Measurements from ENCODE around the gene GATA5. TPM values are rescaled to one million over a fixed set of nuclear protein-coding genes. Genes with fewer than 3 reads are reported as not detected.

Gene GATA5
- total RNA-seq, 1 donor from 2014 or later = not detected

DNA sequence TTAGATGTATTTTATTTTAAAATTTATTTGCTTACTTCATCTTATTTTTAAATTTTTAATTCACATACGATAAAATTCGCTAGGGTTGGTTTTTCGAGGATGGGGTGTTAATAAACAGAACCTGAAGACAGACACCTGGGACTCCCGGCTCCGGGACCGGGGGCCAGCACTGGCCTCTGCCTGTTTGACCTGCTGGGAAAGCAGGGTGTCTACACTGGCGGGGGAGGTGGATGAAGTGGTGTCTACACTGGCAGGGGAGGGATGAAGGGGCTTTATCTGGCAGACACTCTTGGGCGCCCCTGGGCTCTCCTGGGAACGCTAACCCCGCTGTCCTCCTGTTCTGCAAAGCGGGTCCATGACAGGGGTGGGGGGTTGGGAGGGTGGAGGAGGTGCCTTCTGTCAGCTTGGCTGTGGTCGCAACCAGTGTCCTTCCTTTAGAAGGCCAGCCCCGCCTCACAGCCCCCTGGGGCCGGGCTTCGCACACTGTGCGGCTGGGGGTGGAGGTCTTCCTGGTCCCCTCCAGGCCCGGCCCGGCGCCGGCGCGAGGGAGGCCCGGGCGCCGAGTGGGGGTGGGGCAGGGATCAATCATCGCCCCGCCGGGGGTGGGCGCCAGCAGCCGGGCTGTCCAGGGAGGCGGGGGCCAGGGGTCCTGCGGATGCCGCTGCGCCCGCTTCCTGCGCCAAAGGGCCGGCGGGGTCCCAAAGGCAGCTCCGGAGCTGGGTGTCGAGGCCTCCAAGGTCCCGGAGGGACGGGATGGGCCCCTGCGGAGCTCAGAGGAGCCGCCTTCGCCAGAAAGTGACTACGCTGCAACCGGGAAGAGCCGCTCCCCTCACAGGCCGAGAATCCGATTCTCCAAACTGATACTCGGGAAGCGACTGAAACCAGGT lies 1.8 kb downstream of the GATA5 start:
- DNase-seq (ENCODE audit: low read depth in 2 of 2) = no peak

DNA sequence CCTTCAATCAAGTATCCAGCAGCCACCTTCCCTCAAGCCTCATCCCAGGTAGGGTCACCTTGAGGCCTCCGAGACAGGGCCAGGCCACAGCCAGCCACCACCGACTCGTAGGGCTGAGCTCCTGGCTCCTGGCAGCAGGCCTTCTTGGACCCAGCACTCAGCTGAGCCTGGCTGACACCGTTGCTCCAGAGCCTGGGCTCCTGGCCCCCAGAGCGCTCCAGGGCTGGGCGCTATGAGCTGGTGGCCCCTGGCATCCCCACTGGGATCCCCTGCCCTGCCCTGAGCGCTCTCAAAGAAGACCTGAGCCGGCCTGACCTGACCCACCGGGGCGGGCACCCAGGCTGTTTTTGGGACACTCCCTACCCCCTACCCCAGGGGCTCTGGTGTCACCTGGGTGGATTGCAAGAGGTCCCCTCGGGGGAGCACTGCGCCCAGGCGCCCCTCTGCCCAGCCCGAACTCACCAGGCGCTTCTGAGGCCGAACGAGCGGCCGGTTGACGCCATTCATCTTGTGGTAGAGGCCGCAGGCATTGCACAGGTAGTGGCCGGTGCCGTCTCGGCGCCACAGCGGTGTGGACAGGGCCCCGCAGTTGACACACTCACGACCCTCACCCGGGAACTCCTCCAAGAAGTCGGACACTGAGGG lies 2.7 kb downstream of the GATA5 start:
- DNase-seq (ENCODE audit: low read depth in 2 of 2) = no peak

GRCh38 chr20:62472138-62472940 lies 3.5 kb downstream of the GATA5 start:
- DNase-seq (ENCODE audit: low read depth in 2 of 2) = no peak

GRCh38 chr20:62470459-62470858 lies 5.3 kb downstream of the GATA5 start:
- DNase-seq (ENCODE audit: low read depth in 2 of 2) = no peak

- no peak for DNase-seq (ENCODE audit: low read depth in 2 of 2)
Observed at GRCh38 chr20:62470001-62470400, 5.8 kb downstream of the GATA5 start.

DNA sequence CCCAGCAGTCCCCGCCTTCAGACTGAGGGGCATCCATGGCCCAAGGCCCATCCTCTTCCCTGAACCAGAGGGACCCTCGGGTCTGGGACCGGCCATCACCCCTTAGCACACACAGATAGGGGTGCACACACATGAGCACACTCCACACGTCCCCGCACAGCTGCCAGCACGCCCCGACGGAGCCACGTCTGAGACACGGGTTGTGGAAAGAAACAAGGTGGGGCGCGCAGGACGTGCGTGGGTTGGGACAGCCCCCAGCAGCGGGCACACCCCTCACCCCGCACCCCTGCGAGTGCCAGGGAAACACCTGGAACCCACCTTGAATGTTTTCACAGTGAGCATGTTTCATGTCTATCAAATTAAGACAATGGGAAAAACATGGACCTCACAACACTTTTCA lies 6.4 kb downstream of the GATA5 start:
- DNase-seq (ENCODE audit: low read depth in 2 of 2) = no peak

- no peak for DNase-seq (ENCODE audit: low read depth in 2 of 2)
Observed at GRCh38 chr20:62466806-62467537, 8.8 kb downstream of the GATA5 start.

GRCh38 chr20:62466072-62466760 lies 9.6 kb downstream of the GATA5 start:
- DNase-seq (ENCODE audit: low read depth in 2 of 2) = no peak

DNA sequence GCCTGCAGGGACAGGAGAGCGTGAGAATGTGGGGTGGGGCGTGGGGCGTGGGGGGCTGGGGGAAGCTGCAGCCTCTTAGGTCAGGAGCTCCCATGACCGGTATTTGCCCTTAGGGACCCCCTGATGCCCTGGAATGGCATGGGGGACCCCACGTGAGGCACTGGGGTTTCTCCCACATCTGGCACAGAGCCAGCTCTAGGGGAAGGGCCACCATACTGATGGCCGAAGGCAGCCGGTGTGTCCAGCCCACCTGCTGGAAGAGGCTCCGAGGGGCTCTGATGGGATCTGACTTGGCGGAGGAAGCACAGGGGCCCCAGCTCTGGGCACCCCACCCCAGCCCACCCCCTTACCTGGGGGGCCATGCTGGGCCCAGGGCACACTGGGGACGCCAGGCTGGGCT lies 10.8 kb downstream of the GATA5 start:
- DNase-seq (ENCODE audit: low read depth in 2 of 2) = no peak

- DNase-seq (ENCODE audit: low read depth in 2 of 2) = no peak
Observed at GRCh38 chr20:62464425-62464770, 11.4 kb downstream of the GATA5 start.

GRCh38 chr20:62463651-62464424 lies 12.0 kb downstream of the GATA5 start:
- no peak for DNase-seq (ENCODE audit: low read depth in 2 of 2)

DNA sequence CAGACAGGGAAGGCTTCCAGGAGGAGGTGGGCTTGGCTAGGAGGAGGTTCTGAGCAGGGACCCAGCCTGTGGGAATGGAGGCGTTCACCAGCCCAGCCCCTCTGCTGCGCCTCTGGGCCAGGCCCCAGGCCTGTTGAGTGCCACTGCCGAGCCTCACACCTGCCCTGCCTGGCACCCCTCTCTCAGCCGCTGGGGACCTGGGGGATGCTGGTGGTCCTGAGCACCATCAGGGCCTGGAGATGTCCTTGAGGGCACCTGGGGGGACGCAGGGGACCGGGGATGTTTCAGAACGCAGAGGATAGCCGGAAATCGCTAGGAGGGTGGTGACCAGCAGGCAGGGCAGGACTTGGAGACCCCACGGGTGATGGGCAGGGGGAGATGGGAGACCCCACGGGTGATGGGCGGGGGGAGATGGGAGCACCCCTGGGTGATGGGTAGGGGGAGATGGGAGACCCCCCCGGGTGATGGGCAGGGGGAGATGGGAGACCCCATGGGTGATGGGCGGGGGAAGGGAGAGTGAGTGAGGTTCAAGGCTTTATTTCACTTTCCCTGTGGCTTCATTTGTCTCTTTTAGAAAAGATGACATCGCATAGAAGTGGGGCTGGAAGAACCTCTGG lies 12.7 kb downstream of the GATA5 start:
- no peak for DNase-seq (ENCODE audit: low read depth in 2 of 2)

GRCh38 chr20:62461834-62462233 lies 14.0 kb downstream of the GATA5 start:
- no peak for DNase-seq (ENCODE audit: low read depth in 2 of 2)

DNA sequence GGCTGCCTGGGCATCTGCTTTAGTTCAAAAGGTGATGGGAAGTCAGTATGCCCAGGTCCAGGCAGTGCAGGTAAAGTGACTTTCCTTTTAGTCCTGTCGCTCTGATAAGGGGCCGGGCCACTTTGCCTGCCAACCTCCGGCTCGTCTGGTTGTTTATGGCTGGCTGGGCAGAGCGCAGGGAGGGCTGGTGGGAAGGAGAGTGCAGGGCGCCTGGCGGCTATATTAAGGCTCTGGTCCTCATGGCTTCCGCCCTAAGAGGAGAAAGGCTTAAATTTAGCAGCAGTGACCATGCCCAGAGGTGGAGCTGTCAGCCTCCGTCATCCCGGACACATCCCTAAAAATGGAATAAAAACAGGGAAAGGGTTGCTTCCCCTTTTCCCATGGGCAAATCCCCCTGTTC lies 14.6 kb downstream of the GATA5 start:
- DNase-seq (ENCODE audit: low read depth in 2 of 2) = no peak

DNA sequence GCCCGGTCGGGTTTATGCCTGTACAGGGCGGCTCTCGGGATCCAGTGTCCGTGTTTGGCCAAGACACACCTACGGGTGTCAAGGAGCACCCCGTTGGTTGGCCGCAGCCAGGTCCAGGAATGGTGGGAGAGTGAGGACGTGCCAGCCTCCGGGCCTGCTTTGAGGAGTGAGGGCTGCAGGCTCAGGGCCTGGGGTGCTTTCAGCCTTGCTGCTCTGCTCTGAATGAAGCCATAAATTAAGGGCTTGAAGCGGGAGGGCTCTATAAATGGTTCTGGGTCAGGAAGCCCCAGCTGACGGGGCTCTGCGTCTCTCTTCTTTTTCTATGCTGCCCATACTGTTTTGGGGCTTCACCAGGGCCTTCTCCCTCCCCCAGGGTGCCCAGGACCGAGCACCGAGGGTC lies 15.1 kb downstream of the GATA5 start:
- no peak for DNase-seq (ENCODE audit: low read depth in 2 of 2)

- DNase-seq (ENCODE audit: low read depth in 2 of 2) = no peak
Observed at GRCh38 chr20:62459488-62459887, 16.3 kb downstream of the GATA5 start.

GRCh38 chr20:62458275-62459251 lies 17.2 kb downstream of the GATA5 start:
- no peak for DNase-seq (ENCODE audit: low read depth in 2 of 2)

- DNase-seq (ENCODE audit: low read depth in 2 of 2) = no peak
Observed at GRCh38 chr20:62457831-62458230, 18.0 kb downstream of the GATA5 start.

DNA sequence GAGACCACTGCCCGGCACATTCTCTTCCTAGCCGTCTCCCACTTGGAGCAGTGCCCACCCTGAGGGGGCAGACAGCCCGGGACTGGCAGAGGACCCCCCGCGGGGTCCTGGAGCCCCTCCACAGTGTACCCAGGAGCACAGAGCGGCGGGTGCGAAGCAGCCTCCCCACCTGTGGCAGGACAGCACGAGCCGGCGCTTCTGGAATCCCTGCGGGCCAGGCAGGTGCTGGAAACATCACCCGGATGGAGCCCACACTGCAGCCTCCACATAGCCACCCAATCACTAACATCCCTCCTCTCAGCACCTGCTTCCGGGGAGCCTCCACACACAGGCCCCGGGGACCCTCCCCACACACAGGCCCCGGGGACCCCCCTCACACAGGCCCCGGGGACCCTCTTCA lies 18.7 kb downstream of the GATA5 start:
- DNase-seq (ENCODE audit: low read depth in 2 of 2) = no peak

Measured in lung microvascular endothelial cell (primary cell).